Eye (tissue), 1 donor: ENCODE measurements around the gene BTD.
A peak's percentile ranks its signal among the peaks of the same experiment; 100 is the strongest.
"Not testable (repeated sequence)": the region's sequence is repeated elsewhere in the genome, so short reads cannot be mapped to it uniquely, and the experiment has no call there.

Experiments used
- DNase-seq: peaks from one replicate; pipeline ENCODE4 v3.0.0-alpha.2; 2015

The BTD gene

GRCh38 chr3:15604584-15604983, 3.0 kb downstream of the BTD start:
- not testable (repeated sequence) for DNase-seq

- peak; percentile 2 for DNase-seq
These were observed 4.9 kb downstream of the BTD start for GRCh38 chr3:15606434-15606891.

- no peak for DNase-seq
These were observed 8.7 kb downstream of the BTD start for GRCh38 chr3:15610082-15610759.

DNA sequence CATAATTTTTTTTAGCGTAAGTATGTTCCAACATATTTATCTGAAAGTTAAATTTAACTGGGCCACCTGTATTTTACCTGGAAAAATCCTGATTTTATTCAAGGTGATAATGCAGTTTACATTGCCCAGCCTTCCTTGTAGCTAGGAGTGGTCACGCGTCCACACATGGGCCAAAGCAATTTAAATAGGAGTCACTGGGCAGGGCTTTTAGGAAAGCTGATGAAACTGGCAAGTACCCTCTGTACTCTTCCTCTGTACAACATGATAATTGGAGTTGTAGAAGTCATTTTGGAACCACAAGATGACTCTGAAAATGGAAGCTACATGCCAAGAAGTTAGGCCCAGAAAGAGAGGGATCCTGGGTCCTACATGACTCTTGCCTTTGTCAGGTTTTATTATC, 9.5 kb downstream of the BTD start:
- no peak for DNase-seq

- DNase-seq, result no peak
These were observed 10.5 kb downstream of the BTD start for GRCh38 chr3:15612001-15612400.

GRCh38 chr3:15614958-15615357, 13.4 kb downstream of the BTD start:
- no peak for DNase-seq

DNA sequence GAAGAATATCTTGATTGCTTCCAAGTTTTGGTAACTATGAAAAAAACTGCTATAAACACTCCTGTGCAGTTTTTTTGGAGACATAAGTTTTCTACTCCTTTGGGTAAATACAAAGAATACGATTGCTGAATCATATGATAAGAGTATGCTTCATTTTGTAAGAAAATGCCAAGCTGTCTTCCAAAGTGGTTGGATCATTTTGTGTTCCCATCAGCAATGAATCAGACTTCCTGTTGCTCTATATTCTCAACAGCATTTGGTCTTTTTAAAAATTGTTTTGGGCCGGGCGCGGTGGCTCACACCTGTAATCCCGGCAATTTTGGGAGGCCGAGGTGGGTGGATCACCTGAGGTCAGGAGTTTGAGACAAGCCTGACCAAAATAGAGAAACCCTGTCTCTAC, 14.5 kb downstream of the BTD start:
- DNase-seq, result no peak

DNA sequence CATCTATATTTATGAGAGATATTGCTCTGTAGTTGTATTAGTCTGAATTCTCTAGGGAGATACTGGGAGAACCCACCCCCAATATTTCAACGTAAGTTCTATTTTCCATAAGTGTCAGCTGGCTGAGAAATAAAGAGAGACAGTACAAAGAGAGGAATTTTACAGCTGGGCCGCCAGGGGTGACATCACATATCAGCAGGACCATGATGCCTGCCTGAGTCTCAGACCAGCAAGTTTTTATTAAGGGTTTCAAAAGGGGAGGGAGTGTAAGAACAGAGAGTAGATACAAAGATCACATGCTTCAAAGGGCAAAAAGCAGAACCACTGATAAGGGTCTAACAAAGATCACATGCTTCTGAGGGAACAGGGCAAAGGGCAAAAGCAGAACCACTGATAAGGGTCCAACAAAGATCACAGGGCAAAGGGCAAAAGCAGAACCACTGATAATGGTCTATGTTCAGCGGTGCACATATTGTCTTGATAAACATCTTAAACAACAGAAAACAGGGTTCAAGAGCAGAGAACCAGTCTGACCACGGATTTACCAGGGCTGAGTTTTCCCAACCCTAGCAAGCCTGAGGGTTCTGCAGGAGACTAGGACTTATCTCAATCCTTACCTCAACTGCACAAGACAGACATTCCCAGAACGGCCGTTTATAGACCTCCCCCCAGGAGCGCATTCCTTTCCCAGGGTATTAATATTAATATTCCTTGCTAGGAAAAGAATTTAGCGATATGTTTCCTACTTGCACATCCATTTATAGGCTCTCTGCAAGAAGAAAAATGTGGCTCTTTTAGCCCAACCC, 18.3 kb downstream of the BTD start:
- not testable (repeated sequence) for DNase-seq

DNA sequence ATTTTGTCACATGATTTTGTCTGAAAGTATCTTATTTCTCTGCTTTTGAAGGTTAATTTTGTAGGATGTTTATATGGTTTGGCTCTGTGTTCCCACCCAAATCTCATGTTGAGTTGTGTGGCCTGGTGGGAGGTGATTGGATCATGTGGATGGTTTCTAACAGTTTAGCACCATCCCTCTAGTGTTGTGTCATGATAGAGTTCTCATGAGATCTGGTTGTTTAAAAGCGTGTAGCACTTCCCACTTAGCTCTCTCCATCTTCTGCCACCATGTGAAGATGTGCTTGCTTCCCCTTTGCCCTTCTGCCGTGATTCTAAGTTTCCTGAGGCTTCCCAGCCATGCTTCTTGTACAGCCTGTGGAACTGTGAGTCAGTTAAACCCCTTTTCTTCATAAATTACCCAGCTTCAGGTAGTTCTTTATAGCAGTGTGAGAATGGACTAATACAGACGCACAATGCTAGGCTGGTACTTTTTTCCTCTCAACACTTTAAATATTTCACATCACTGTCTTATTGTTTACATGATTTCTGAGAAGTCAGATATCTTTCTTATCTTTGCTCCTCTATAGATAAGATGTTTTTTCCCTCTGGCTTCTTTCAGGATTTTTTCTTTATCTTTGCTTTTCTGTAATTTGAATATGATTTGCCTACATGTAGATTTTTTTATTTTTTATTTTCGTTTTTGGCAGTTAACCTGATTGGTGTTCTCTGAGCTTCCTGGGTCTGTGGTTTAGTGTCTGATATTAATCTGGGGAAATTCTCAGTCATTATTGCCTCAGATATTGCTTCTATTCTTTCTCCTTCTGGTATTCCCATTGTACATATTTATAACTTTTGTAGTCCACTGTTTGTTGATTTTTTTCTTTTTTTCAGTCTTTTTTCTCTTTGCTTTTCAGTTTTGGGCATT, 22.2 kb downstream of the BTD start:
- no peak for DNase-seq

GRCh38 chr3:15628967-15629366, 27.4 kb downstream of the BTD start:
- no peak for DNase-seq

GRCh38 chr3:15629860-15630597, 28.5 kb downstream of the BTD start:
- DNase-seq, result peak; percentile 85

- peak; percentile 67 for DNase-seq
These were observed 29.3 kb downstream of the BTD start for GRCh38 chr3:15630646-15631350.

- DNase-seq, result no peak
These were observed 30.1 kb downstream of the BTD start for GRCh38 chr3:15631426-15632211.

DNA sequence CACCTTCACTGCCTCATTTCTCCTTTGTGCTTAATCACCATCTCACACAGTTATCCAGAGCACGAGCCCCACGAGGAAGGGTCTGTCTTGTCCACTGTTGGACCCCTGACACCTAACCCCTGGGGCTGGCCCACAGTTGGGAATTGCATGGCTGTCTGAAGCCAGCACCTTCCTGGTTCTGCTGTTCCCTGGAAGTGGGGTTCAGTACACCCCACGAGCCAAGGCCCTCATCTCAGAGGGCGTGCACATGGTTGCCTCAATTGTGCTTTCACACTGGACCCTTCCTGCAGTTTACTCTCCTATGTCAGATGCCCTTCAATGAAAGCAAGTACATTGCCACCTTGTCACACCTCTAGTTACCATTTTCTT, 30.7 kb downstream of the BTD start:
- no peak for DNase-seq

GRCh38 chr3:15633159-15633558, 31.6 kb downstream of the BTD start:
- DNase-seq, result no peak

- DNase-seq, result peak; percentile 35
These were observed 32.4 kb downstream of the BTD start for GRCh38 chr3:15633766-15634598.

DNA sequence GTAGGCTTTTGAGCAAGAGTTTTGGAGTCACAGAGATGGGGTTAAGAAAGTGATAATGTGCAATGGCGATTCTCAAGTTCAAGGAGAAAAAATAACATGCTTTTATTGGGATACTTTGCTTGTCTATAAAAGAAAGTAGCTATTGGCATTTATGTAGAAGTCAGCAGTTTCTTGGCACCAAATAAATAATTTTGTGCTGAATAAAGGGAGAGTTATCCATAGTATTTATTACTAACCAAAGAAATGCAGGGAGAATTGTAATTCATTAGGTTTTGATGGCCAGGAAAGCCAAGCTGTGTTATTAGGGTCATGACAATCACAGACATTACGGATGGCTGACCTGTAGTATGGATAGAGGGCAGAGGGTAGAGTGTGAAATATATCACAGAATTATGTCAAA, 33.1 kb downstream of the BTD start:
- DNase-seq, result no peak

GRCh38 chr3:15635121-15635661, 33.6 kb downstream of the BTD start:
- DNase-seq, result peak; percentile 80

DNA sequence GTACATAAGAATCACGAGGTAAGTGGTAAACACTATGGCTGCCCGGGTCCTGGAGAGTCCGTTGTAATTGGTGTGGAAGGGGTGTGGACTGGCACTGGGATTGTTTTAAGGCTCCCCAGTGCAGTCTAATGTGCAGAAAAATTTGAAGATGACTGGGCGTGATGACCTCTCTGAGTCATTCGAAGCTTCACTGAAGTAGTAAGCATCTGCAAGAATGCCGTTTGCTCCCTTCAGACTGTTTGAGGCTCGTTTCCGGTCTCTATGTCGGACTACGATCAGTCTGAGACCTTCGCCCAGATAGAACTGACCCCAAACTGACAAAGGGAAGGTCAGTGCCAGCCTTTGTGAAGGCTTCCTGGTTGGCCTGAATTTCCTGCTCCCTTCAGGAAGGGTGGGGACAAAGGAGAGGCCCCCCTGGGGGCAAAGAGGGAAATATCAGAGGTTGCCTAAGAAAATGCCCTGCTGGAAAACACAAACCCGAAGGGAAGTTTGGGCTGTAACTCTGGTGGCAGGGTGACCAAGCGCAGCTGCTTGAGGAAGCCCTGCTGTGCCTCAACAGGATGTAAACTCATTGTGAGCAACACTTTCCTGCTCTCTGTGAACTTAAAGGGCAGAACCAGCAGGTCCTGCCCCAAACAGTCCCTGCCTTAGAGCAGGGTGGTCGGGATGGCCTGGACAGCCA, 34.6 kb downstream of the BTD start:
- DNase-seq, result no peak
